ENCODE results near the gene ADAMTSL1. TPM values are rescaled to one million over a fixed set of nuclear protein-coding genes. Genes with fewer than 3 reads are reported as not detected.

ADAMTSL1 gene
- total RNA-seq, 1 donor from 2014 or later, result 12.3 TPM

- Histone ChIP-seq H3K4me3 (no peak overlapping the region), H3K36me3 (no peaks in the 10 kb centered on the region), H3K4me1 (peaks cover 0 to 14% of the 10 kb centered on the region in 2 donors), H3K9me3 (peaks cover 0 to 6% of the 10 kb centered on the region in 2 donors), H3K27ac (peak overlapping the region; percentile 2 to 66), H3K27me3 (no peaks in the 10 kb centered on the region)
- intact Hi-C loops (cut with DNase I), result loop anchor here (10.0 kb wide), 2 partner anchors 91 to 131 kb away; partner anchors contain the start of gene ADAMTSL1
- no peak for DNase-seq (ENCODE audit: low spot score in 2 of 2)
- TF ChIP-seq CTCF (IDR thresholded peaks at IDR 0.05), result no peak
Measured at GRCh38 chr9:18566121-18566520, 92.2 kb downstream of the ADAMTSL1 start.

- Histone ChIP-seq H3K9me3 (no peaks in the 10 kb centered on the region), H3K4me1 (peaks cover 0 to 14% of the 10 kb centered on the region in 2 donors), H3K4me3 (no peak overlapping the region), H3K36me3 (no peaks in the 10 kb centered on the region), H3K27ac (peak overlapping the region in 1 of 2 donors; percentile 43), H3K27me3 (no peaks in the 10 kb centered on the region)
- no peak for DNase-seq (ENCODE audit: low spot score in 2 of 2)
- intact Hi-C loops (cut with DNase I), result loop anchor here (10.0 kb wide), 2 partner anchors 94 to 134 kb away; partner anchors contain the start of gene ADAMTSL1
- no peak for TF ChIP-seq CTCF (IDR thresholded peaks at IDR 0.05)
Measured at GRCh38 chr9:18568973-18569372, 95.0 kb downstream of the ADAMTSL1 start.

GRCh38 chr9:18569941-18570630 lies 96.1 kb downstream of the ADAMTSL1 start:
- Histone ChIP-seq H3K4me3 (no peak overlapping the region), H3K27me3 (no peaks in the 10 kb centered on the region), H3K27ac (no peak overlapping the region), H3K4me1 (peaks cover 0 to 9% of the 10 kb centered on the region in 2 donors), H3K36me3 (no peaks in the 10 kb centered on the region), H3K9me3 (no peaks in the 10 kb centered on the region)
- no peak for TF ChIP-seq CTCF (IDR thresholded peaks at IDR 0.05)
- no peak for DNase-seq (ENCODE audit: low spot score in 2 of 2)
- intact Hi-C loops (cut with DNase I), result loop anchor here (10.0 kb wide), 2 partner anchors 95 to 135 kb away; partner anchors contain the start of gene ADAMTSL1

- no peak for TF ChIP-seq CTCF (IDR thresholded peaks at IDR 0.05)
- Histone ChIP-seq H3K4me3 (no peak overlapping the region), H3K4me1 (peaks cover 0 to 3% of the 10 kb centered on the region in 2 donors), H3K36me3 (no peaks in the 10 kb centered on the region), H3K27ac (no peak overlapping the region), H3K9me3 (no peaks in the 10 kb centered on the region), H3K27me3 (no peaks in the 10 kb centered on the region)
- intact Hi-C loops (cut with DNase I), result no loop called here
- DNase-seq (ENCODE audit: low spot score in 2 of 2), result no peak
Measured at GRCh38 chr9:18573021-18573556, 99.1 kb downstream of the ADAMTSL1 start.

- Histone ChIP-seq H3K36me3 (no peaks in the 10 kb centered on the region), H3K4me3 (no peak overlapping the region), H3K27me3 (no peaks in the 10 kb centered on the region), H3K4me1 (peaks cover 0 to 2% of the 10 kb centered on the region in 2 donors), H3K9me3 (no peaks in the 10 kb centered on the region), H3K27ac (no peak overlapping the region)
- TF ChIP-seq CTCF (IDR thresholded peaks at IDR 0.05), result no peak
- no peak for DNase-seq (ENCODE audit: low spot score in 2 of 2)
- intact Hi-C loops (cut with DNase I), result no loop called here
Measured at GRCh38 chr9:18575686-18576085, 101.7 kb downstream of the ADAMTSL1 start.
